HepG2 (cell line): ENCODE data around the gene DPY19L3. TPM values are rescaled to one million over a fixed set of nuclear protein-coding genes. Genes with fewer than 3 reads are reported as not detected.

ENCODE experiments used
- AFF4 ChIP-seq: sonication (generic); formaldehyde crosslinking; IDR thresholded peaks from 2 replicates; pipeline ENCODE4 v1.4.0; 2020; ENCODE audit warnings: missing genetic modification reagents
- AGO2 ChIP-seq: fragments of 200-400 bp; formaldehyde crosslinking; optimal IDR thresholded peaks from 2 replicates; pipeline ENCODE3; 2017; ENCODE audit warnings: mild to moderate bottlenecking, low read depth, low read length, moderate library complexity
- ETV5 ChIP-seq: IDR thresholded peaks from 2 replicates; pipeline ENCODE4 v1.6.1; 2018; ENCODE audit warnings: missing biosample characterization, missing genetic modification reagents, inconsistent platforms, borderline replicate concordance
- HDAC1 ChIP-seq: sonication (generic); formaldehyde crosslinking; IDR thresholded peaks from 2 replicates; pipeline ENCODE4 v1.5.1; 2020; ENCODE audit warnings: mild to moderate bottlenecking, missing genetic modification reagents
- IKZF4 ChIP-seq: sonication (generic); formaldehyde crosslinking; IDR thresholded peaks from 2 replicates; pipeline ENCODE4 v1.5.1; 2020; ENCODE audit warnings: borderline replicate concordance, mild to moderate bottlenecking, low read depth, missing genetic modification reagents; ENCODE audit errors: not compliant biosample characterization
- IRF2 ChIP-seq: IDR thresholded peaks from 2 replicates; pipeline ENCODE4 v1.6.1; 2018; ENCODE audit warnings: missing genetic modification reagents, missing compliant biosample characterization
- KLF11 ChIP-seq: IDR thresholded peaks from 2 replicates; pipeline ENCODE4 v1.6.1; 2016; ENCODE audit warnings: missing compliant biosample characterization
- MAX ChIP-seq: IDR thresholded peaks from 2 replicates; pipeline ENCODE4 v1.6.1; 2012; ENCODE audit warnings: inconsistent platforms
- MEIS2 ChIP-seq: sonication (generic); formaldehyde crosslinking; IDR thresholded peaks from 2 replicates; pipeline ENCODE4 v1.9.0; 2021; ENCODE audit warnings: mild to moderate bottlenecking, missing genetic modification reagents
- NFKB2 ChIP-seq: sonication (generic); formaldehyde crosslinking; IDR thresholded peaks from 2 replicates; pipeline ENCODE4 v1.4.0; 2020; ENCODE audit warnings: missing genetic modification reagents, borderline replicate concordance
- PRDM10 ChIP-seq: sonication (generic); formaldehyde crosslinking; IDR thresholded peaks from 2 replicates; pipeline ENCODE4 v1.4.0; 2020; ENCODE audit warnings: low read depth, missing genetic modification reagents
- RFXAP ChIP-seq: sonication (generic); formaldehyde crosslinking; IDR thresholded peaks from 2 replicates; pipeline ENCODE4 v1.4.0; 2020; ENCODE audit warnings: missing genetic modification reagents, borderline replicate concordance
- SIX4 ChIP-seq: sonication (generic); formaldehyde crosslinking; IDR thresholded peaks from 2 replicates; pipeline ENCODE4 v1.4.0; 2020; ENCODE audit warnings: missing genetic modification reagents
- ZBTB38 ChIP-seq: sonication (generic); formaldehyde crosslinking; IDR thresholded peaks from 2 replicates; pipeline ENCODE4 v1.5.1; 2020; ENCODE audit warnings: mild to moderate bottlenecking, missing genetic modification reagents
- ZMYM3 ChIP-seq: sonication (generic); formaldehyde crosslinking; IDR thresholded peaks from 2 replicates; pipeline ENCODE4 v1.5.1; 2020; ENCODE audit warnings: mild to moderate bottlenecking, missing genetic modification reagents
- ZNF124 ChIP-seq: sonication (generic); formaldehyde crosslinking; IDR thresholded peaks from 2 replicates; pipeline ENCODE4 v1.4.0; 2020; ENCODE audit warnings: missing genetic modification reagents
- ZNF20 ChIP-seq: sonication (generic); formaldehyde crosslinking; IDR thresholded peaks from 2 replicates; pipeline ENCODE4 v1.4.0; 2020; ENCODE audit warnings: mild to moderate bottlenecking, moderate library complexity, missing genetic modification reagents
- ZNF296 ChIP-seq: sonication (generic); formaldehyde crosslinking; conservative IDR thresholded peaks from 2 replicates; pipeline ENCODE4 v1.5.0; 2020; ENCODE audit warnings: mild to moderate bottlenecking, missing genetic modification reagents
- ZNF431 ChIP-seq: sonication (generic); formaldehyde crosslinking; IDR thresholded peaks from 2 replicates; pipeline ENCODE4 v1.9.0; 2022; ENCODE audit warnings: missing genetic modification reagents, low read depth, mild to moderate bottlenecking, borderline replicate concordance
- ZNF563 ChIP-seq: sonication (generic); formaldehyde crosslinking; IDR thresholded peaks from 2 replicates; pipeline ENCODE4 v1.8.0; 2022; ENCODE audit warnings: mild to moderate bottlenecking, moderate library complexity, missing genetic modification reagents
- ZNF619 ChIP-seq: sonication (generic); formaldehyde crosslinking; IDR thresholded peaks from 2 replicates; pipeline ENCODE4 v1.4.0; 2020; ENCODE audit warnings: mild to moderate bottlenecking, missing genetic modification reagents
- ZNF672 ChIP-seq: sonication (generic); formaldehyde crosslinking; IDR thresholded peaks from 2 replicates; pipeline ENCODE4 v1.8.1; 2022; ENCODE audit warnings: missing genetic modification reagents
- ZNF83 ChIP-seq: sonication (generic); formaldehyde crosslinking; IDR thresholded peaks from 2 replicates; pipeline ENCODE4 v1.4.0; 2020; ENCODE audit warnings: missing genetic modification reagents, mild to moderate bottlenecking, borderline replicate concordance
- polyA plus RNA-seq, 8 experiments: library from polyadenylated mRNA; depleted of rRNA in 3 of 8; stranded (reverse) in 7 of 8; unstranded in 1 of 8; fragments of >200 nt; fragmentation: Illumina TruSeq in 4 of 8; extraction: Trizol in 4 of 8; gene quantifications; 2 replicates each; pipeline versions ENCODE4 v1.2.1 to v1.2.3, GENCODE V29; 2011 to 2016; ENCODE audit warnings: low read depth in 4 of 8, missing spikeins in 1 of 8, mixed read lengths in 1 of 8; ENCODE audit not compliant: insufficient read depth in 1 of 8
- total RNA-seq, 5 experiments: library from RNA; depleted of rRNA; stranded (reverse); fragments of >200 nt; fragmentation: Illumina TruSeq; extraction: Trizol; gene quantifications; 2 replicates each; pipeline ENCODE4 v1.2.3, GENCODE V29; 2016; ENCODE audit warnings: low read depth in 1 of 5

DPY19L3 gene
- total and polyA plus RNA-seq, 2 of the 13 experiments (the other 11 are each of a cell fraction or from before 2014, with no cell fraction given) = 21.6 to 25.2 TPM

GRCh38 chr19:32405431-32406160 is at the start of gene DPY19L3 (continued):
- peak; percentile 59; the same call in 1 of the 2 replicates for TF ChIP-seq KLF11 (CRISPR knock-in tag)
- TF ChIP-seq PRDM10 (CRISPR knock-in tag) = 0 out of 2 replicates have a peak, but pooled peaks have one; percentile 39
- 0 out of 2 replicates have a peak, but pooled peaks have one; percentile 35 for TF ChIP-seq AFF4 (CRISPR knock-in tag)
- no peak for TF ChIP-seq ZNF296
- no peak for TF ChIP-seq ZNF672 (CRISPR knock-in tag)
- TF ChIP-seq HDAC1 (CRISPR knock-in tag) = peak; percentile 82
- TF ChIP-seq ZNF563 (CRISPR knock-in tag) = 0 out of 2 replicates have a peak, but pooled peaks have one; percentile 59
- peak; percentile 75 for TF ChIP-seq IRF2 (CRISPR knock-in tag)
- peak; percentile 82 for TF ChIP-seq MAX
- 0 out of 2 replicates have a peak, but pooled peaks have one; percentile 54 for TF ChIP-seq ZNF431 (CRISPR knock-in tag)
- TF ChIP-seq ZNF20 (CRISPR knock-in tag) = no peak; the same call in 1 of the 2 replicates
- TF ChIP-seq MEIS2 = peak; percentile 9; the same call in 1 of the 2 replicates
- 0 out of 2 replicates have a peak, but pooled peaks have one; percentile 57 for TF ChIP-seq ZNF619 (CRISPR knock-in tag)
- TF ChIP-seq SIX4 = peak; percentile 63
- peak; percentile 45; the same call in 1 of the 2 replicates for TF ChIP-seq ZNF124
- TF ChIP-seq ZBTB38 (CRISPR knock-in tag) = 0 out of 2 replicates have a peak, but pooled peaks have one; percentile 59
- peak; percentile 24 for TF ChIP-seq AGO2
- no peak for TF ChIP-seq ZNF83 (CRISPR knock-in tag)
- TF ChIP-seq ETV5 (CRISPR knock-in tag) = peak; percentile 98
- peak; percentile 81; the same call in 1 of the 2 replicates for TF ChIP-seq NFKB2 (CRISPR knock-in tag)
- TF ChIP-seq IKZF4 (CRISPR knock-in tag) = peak; percentile 3
- TF ChIP-seq ZMYM3 (CRISPR knock-in tag) = no peak
- TF ChIP-seq RFXAP (CRISPR knock-in tag) = no peak
